Ishikawa (cell line): ENCODE data around the gene KATNAL2.

ENCODE experiments used
- EP300 ChIP-seq: IDR thresholded peaks from 2 replicates; pipeline ENCODE4 v1.6.1; 2012; ENCODE audit warnings: borderline replicate concordance
- FOXM1 ChIP-seq: IDR thresholded peaks from 2 replicates; pipeline ENCODE4 v1.6.1; 2012; ENCODE audit warnings: low read depth, borderline replicate concordance
- RAD21 ChIP-seq: IDR thresholded peaks from 2 replicates; pipeline ENCODE4 v1.6.1; 2012; ENCODE audit warnings: low read depth
- TCF12 ChIP-seq: IDR thresholded peaks from 2 replicates; pipeline ENCODE4 v1.6.1; 2012; ENCODE audit warnings: low read depth
- TEAD4 ChIP-seq: IDR thresholded peaks from 2 replicates; pipeline ENCODE4 v1.6.1; 2012
- YY1 ChIP-seq: IDR thresholded peaks from 2 replicates; pipeline ENCODE4 v1.6.1; 2012; ENCODE audit warnings: low read depth
- ZBTB7A ChIP-seq: IDR thresholded peaks from 2 replicates; pipeline ENCODE4 v1.6.1; 2012; ENCODE audit warnings: low read depth
- TF ChIP-seq, protein P1 (sequence below): IDR thresholded peaks from 2 replicates; pipeline ENCODE4 v1.6.1; 2012
- TF ChIP-seq, protein P2 (sequence below): IDR thresholded peaks from 2 replicates; pipeline ENCODE4 v1.6.1; 2012; ENCODE audit warnings: low read depth, mild to moderate bottlenecking

- TF ChIP-seq, protein P1, sequence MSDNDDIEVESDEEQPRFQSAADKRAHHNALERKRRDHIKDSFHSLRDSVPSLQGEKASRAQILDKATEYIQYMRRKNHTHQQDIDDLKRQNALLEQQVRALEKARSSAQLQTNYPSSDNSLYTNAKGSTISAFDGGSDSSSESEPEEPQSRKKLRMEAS: no peak
- TF ChIP-seq RAD21 (no peak), ZBTB7A (no peak), TEAD4 (no peak), FOXM1 (no peak), EP300 (no peak), YY1 (no peak), TCF12 (no peak)
- TF ChIP-seq, protein P2, sequence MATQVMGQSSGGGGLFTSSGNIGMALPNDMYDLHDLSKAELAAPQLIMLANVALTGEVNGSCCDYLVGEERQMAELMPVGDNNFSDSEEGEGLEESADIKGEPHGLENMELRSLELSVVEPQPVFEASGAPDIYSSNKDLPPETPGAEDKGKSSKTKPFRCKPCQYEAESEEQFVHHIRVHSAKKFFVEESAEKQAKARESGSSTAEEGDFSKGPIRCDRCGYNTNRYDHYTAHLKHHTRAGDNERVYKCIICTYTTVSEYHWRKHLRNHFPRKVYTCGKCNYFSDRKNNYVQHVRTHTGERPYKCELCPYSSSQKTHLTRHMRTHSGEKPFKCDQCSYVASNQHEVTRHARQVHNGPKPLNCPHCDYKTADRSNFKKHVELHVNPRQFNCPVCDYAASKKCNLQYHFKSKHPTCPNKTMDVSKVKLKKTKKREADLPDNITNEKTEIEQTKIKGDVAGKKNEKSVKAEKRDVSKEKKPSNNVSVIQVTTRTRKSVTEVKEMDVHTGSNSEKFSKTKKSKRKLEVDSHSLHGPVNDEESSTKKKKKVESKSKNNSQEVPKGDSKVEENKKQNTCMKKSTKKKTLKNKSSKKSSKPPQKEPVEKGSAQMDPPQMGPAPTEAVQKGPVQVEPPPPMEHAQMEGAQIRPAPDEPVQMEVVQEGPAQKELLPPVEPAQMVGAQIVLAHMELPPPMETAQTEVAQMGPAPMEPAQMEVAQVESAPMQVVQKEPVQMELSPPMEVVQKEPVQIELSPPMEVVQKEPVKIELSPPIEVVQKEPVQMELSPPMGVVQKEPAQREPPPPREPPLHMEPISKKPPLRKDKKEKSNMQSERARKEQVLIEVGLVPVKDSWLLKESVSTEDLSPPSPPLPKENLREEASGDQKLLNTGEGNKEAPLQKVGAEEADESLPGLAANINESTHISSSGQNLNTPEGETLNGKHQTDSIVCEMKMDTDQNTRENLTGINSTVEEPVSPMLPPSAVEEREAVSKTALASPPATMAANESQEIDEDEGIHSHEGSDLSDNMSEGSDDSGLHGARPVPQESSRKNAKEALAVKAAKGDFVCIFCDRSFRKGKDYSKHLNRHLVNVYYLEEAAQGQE: no peak
Observed at GRCh38 chr18:46910856-46911255, 6.5 kb upstream of the KATNAL2 start.
